C4-2B (cell line): ENCODE results near the gene PTOV1.

Source experiments
- H3K27ac ChIP-seq: fragments of 450-650 bp; 2 replicates; pipeline ENCODE4 v1.5.1; 2017
- ZFX ChIP-seq: fragments of 450-650 bp; IDR thresholded peaks from 2 replicates; pipeline ENCODE4 v1.6.1; 2017
- TF ChIP-seq, protein P1 (sequence below): fragments of 450-650 bp; conservative IDR thresholded peaks from 2 replicates; pipeline ENCODE4 v1.5.1; 2017; ENCODE audit warnings: mild to moderate bottlenecking

PTOV1 gene

DNA sequence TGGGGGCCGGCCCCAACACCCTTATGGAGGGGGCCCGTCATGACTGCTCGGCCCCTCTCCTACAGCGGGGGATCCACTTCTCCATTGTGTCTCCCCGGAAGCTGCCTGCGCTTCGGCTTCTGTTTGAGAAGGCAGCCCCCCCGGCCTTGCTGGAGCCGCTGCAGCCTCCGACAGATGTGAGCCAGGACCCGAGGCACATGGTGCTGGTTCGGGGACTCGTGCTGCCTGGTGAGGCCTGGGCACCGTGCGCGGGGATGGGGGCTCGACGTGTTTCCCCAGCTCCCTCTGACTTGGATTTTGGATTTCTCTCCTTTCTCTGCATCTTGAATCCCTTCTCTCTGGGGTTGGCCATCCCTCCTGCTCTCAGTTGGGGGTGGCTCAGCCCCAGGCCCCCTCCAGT, 21.2 kb upstream of the PTOV1 start:
- no peak overlapping the region for H3K27ac ChIP-seq
- no peak for TF ChIP-seq ZFX
- TF ChIP-seq, protein P1, sequence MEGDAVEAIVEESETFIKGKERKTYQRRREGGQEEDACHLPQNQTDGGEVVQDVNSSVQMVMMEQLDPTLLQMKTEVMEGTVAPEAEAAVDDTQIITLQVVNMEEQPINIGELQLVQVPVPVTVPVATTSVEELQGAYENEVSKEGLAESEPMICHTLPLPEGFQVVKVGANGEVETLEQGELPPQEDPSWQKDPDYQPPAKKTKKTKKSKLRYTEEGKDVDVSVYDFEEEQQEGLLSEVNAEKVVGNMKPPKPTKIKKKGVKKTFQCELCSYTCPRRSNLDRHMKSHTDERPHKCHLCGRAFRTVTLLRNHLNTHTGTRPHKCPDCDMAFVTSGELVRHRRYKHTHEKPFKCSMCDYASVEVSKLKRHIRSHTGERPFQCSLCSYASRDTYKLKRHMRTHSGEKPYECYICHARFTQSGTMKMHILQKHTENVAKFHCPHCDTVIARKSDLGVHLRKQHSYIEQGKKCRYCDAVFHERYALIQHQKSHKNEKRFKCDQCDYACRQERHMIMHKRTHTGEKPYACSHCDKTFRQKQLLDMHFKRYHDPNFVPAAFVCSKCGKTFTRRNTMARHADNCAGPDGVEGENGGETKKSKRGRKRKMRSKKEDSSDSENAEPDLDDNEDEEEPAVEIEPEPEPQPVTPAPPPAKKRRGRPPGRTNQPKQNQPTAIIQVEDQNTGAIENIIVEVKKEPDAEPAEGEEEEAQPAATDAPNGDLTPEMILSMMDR: no peak

GRCh38 chr19:49830766-49831165, 20.2 kb upstream of the PTOV1 start:
- TF ChIP-seq, protein P1: no peak
- no peak for TF ChIP-seq ZFX
- H3K27ac ChIP-seq: no peak overlapping the region

DNA sequence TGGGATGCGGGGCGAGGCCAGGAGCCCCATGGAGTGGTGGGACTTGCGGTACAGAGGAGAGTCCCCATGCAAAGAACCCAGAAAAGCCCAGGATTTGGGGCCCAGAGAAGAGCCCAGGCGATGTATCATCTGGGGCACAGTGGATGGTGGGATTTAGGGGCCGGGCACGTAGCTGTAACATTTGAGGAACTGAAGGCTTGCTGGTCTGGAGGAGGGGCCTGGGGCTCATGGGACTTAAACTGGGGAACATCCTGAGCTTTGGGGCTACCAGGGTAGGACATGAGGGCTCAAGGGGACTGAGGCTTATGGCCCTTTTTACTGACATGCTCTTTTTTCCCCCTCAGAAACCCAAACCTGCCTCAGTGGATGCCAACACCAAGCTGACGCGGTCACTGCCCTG, 19.4 kb upstream of the PTOV1 start:
- no peak overlapping the region for H3K27ac ChIP-seq
- TF ChIP-seq, protein P1: no peak
- no peak for TF ChIP-seq ZFX

- no peak for TF ChIP-seq ZFX
- TF ChIP-seq, protein P1: no peak
- H3K27ac ChIP-seq: no peak overlapping the region
These were observed 18.4 kb upstream of the PTOV1 start for GRCh38 chr19:49832556-49832955.

DNA sequence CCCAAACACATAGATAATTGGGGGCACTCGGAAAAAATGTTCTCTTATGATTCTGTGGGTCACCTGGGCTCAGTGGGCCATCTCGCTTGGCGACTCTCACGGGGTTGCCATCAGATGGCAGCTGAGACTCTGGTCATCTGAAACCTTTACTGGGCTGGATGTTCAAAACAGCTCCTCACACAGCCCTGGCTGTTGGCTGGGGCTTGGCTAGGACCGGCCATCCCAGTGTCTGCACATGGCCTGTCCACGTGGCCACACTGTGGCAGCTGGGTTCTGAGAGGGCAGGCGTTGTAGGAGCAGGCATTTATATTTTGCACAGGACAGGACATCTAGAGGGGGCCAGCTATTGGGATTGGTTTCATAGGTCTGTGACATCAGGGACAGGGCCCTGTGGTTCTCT, 17.4 kb upstream of the PTOV1 start:
- no peak overlapping the region for H3K27ac ChIP-seq
- TF ChIP-seq ZFX: no peak
- TF ChIP-seq, protein P1: no peak

DNA sequence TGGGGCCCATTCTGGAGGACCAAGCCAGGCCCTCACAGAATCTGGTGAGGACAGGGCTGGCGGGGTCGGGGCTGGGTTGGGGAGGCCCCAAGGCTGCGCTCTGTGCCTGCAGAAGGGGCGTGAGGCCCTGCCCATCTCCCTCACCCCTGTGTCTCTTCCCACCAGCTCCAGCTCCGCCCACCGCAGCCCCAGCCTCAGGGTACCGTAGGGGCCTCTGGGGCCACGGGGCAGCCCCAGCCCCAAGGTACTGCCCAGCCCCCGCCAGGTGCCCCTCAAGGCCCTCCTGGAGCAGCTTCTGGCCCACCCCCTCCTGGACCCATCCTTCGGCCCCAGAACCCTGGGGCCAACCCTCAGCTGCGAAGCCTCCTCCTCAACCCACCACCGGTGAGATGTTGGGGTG, 15.4 kb upstream of the PTOV1 start:
- TF ChIP-seq, protein P1: no peak
- TF ChIP-seq ZFX: no peak
- H3K27ac ChIP-seq: no peak overlapping the region

DNA sequence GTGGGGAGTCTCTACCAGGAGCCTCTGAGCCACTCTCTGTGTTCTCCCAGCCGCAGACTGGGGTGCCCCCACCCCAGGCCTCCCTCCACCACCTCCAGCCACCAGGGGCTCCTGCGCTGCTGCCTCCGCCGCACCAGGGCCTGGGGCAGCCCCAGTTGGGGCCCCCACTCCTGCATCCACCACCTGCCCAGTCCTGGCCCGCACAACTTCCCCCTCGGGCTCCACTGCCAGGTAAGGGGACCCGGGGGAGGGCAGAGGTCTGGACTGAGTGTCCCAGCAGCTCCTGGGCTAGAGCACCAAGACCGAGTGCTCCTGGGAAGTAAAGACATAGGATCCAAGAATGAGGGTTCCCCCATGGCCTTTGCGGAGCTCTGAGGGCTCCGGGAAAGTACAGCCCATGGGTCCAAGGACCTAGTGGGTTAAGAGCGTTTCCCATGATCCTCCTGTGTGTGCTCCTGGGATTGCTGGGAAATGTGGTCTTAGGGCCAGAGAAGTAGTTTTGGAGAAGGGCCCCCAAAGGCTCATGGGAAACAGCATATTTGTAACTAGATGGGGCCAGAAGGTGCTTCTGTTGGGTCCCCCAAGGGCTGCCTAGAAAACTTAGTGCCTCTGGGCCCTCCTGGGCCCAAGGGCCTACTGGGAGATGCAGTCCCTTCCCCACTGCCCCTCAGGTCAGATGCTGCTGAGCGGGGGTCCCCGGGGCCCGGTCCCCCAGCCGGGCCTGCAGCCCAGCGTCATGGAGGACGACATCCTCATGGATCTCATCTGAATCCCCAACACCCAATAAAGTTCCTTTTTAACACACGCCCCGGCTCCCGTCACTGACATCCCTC, 14.6 kb upstream of the PTOV1 start:
- no peak for TF ChIP-seq ZFX
- TF ChIP-seq, protein P1: no peak
- H3K27ac ChIP-seq: no peak overlapping the region
